GM13976 (cell line): ENCODE measurements around the gene HOXB3.

Source experiments
- DNase-seq: peaks from one replicate; pipeline ENCODE4 v3.0.0; 2012; ENCODE audit warnings: low spot score
- CTCF ChIP-seq: IDR thresholded peaks from 2 replicates; pipeline ENCODE4 v1.5.1; 2012; ENCODE audit warnings: borderline replicate concordance, mild to moderate bottlenecking; ENCODE audit not compliant: insufficient read depth; ENCODE audit errors: extremely low read depth, missing control alignments, control extremely low read depth
- in situ Hi-C: fragments of 300-500 bp; cut with MboI; formaldehyde crosslinking; loops from one replicate; pipeline ENCODE4 v1.12.0; 2022; ENCODE audit warnings: low sequenced_read_pairs, mixed read lengths, inconsistent platforms; ENCODE audit not compliant: unreplicated experiment

The HOXB3 gene

GRCh38 chr17:48571826-48572417 is 18.1 kb downstream of the HOXB3 start:
- in situ Hi-C loops = no loop called here
- TF ChIP-seq CTCF = no peak
- DNase-seq = no peak

GRCh38 chr17:48571024-48571818 is 18.8 kb downstream of the HOXB3 start:
- in situ Hi-C loops = no loop called here
- TF ChIP-seq CTCF = no peak
- DNase-seq = no peak

GRCh38 chr17:48570325-48571023 is 19.6 kb downstream of the HOXB3 start:
- no peak for TF ChIP-seq CTCF
- in situ Hi-C loops = no loop called here
- DNase-seq = no peak

- no peak for TF ChIP-seq CTCF
- DNase-seq = no peak
- in situ Hi-C loops = no loop called here
These were observed 20.2 kb downstream of the HOXB3 start for GRCh38 chr17:48569674-48570324.

GRCh38 chr17:48569240-48569582 is 20.8 kb downstream of the HOXB3 start:
- no peak for DNase-seq
- in situ Hi-C loops = no loop called here
- no peak for TF ChIP-seq CTCF

GRCh38 chr17:48568499-48569239 is 21.4 kb downstream of the HOXB3 start:
- DNase-seq = no peak
- in situ Hi-C loops = no loop called here
- TF ChIP-seq CTCF = no peak
